HUDEP-2 (cell line): ENCODE measurements around the gene MYZAP.
A peak's percentile ranks its signal among the peaks of the same experiment; 100 is the strongest.

ENCODE experiments used
- DNase-seq, 76 experiments: peaks; one replicate each; lab custom pipeline; 2025; ENCODE audit not compliant: unreplicated experiment in 76 of 76; lab: John Stamatoyannopoulos, UW

The MYZAP gene

GRCh38 chr15:57591822-57592367 is at the start of gene MYZAP:
Gene MYZAP (plus strand): TSS chr15:57591904. CDS start chr15:57592035, 131 bp downstream.
- DNase-seq, result peak in 17 of 76 experiments; percentile 2 to 35 (median 7)

GRCh38 chr15:57542505-57542817 is 49.2 kb upstream of the MYZAP start:
- DNase-seq, result no peak

- no peak for DNase-seq
Measured at GRCh38 chr15:57544848-57545480, 46.7 kb upstream of the MYZAP start.

- no peak for DNase-seq
Measured at GRCh38 chr15:57545995-57546394, 45.7 kb upstream of the MYZAP start.

GRCh38 chr15:57547243-57547755 is 44.4 kb upstream of the MYZAP start:
- DNase-seq, result no peak

- DNase-seq, result no peak
Measured at GRCh38 chr15:57548351-57548750, 43.4 kb upstream of the MYZAP start.

- DNase-seq, result no peak
Measured at GRCh38 chr15:57548835-57549234, 42.9 kb upstream of the MYZAP start.

- DNase-seq, result no peak
Measured at GRCh38 chr15:57549935-57550334, 41.8 kb upstream of the MYZAP start.

GRCh38 chr15:57550640-57551039 is 41.1 kb upstream of the MYZAP start:
- no peak for DNase-seq

GRCh38 chr15:57551715-57552677 is 39.7 kb upstream of the MYZAP start:
- no peak for DNase-seq

- no peak for DNase-seq
Measured at GRCh38 chr15:57552678-57553334, 38.9 kb upstream of the MYZAP start.

- DNase-seq, result no peak
Measured at GRCh38 chr15:57553526-57553925, 38.2 kb upstream of the MYZAP start.

- no peak for DNase-seq
Measured at GRCh38 chr15:57554063-57554811, 37.5 kb upstream of the MYZAP start.

- no peak for DNase-seq
Measured at GRCh38 chr15:57554812-57555179, 36.9 kb upstream of the MYZAP start.

- DNase-seq, result no peak
Measured at GRCh38 chr15:57555270-57555669, 36.4 kb upstream of the MYZAP start.

- no peak for DNase-seq
Measured at GRCh38 chr15:57556040-57556439, 35.7 kb upstream of the MYZAP start.

- DNase-seq, result no peak
Measured at GRCh38 chr15:57557267-57557666, 34.4 kb upstream of the MYZAP start.

- no peak for DNase-seq
Measured at GRCh38 chr15:57557810-57558209, 33.9 kb upstream of the MYZAP start.

GRCh38 chr15:57559875-57560274 is 31.8 kb upstream of the MYZAP start:
- DNase-seq, result peak in 56 of 76 experiments; percentile 3 to 71 (median 32)

- peak in 59 of 76 experiments; percentile 2 to 74 (median 27) for DNase-seq
Measured at GRCh38 chr15:57561041-57561711, 30.5 kb upstream of the MYZAP start.
